ENCODE measurements around the gene SCFD2.

GRCh38 chr4:52989865-52990264 lies 376.0 kb downstream of the SCFD2 start:
- TF ChIP-seq CTCF (IDR thresholded peaks at IDR 0.05), result no peak
- no peak for TF ChIP-seq SMAD4 (CRISPR knock-in tag; IDR thresholded peaks at IDR 0.05)
- TF ChIP-seq, protein P1, sequence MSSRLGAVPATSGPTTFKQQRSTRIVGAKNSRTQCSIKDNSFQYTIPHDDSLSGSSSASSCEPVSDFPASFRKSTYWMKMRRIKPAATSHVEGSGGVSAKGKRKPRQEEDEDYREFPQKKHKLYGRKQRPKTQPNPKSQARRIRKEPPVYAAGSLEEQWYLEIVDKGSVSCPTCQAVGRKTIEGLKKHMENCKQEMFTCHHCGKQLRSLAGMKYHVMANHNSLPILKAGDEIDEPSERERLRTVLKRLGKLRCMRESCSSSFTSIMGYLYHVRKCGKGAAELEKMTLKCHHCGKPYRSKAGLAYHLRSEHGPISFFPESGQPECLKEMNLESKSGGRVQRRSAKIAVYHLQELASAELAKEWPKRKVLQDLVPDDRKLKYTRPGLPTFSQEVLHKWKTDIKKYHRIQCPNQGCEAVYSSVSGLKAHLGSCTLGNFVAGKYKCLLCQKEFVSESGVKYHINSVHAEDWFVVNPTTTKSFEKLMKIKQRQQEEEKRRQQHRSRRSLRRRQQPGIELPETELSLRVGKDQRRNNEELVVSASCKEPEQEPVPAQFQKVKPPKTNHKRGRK (CRISPR knock-in tag; IDR thresholded peaks at IDR 0.05; ENCODE audit: borderline replicate concordance), result no peak
- TF ChIP-seq RELA (CRISPR knock-in tag; IDR thresholded peaks at IDR 0.05; ENCODE audit: borderline replicate concordance), result no peak

Measured in WTC11 (cell line).